ENCODE data around the gene SLC9A7. TPM values are rescaled to one million over a fixed set of nuclear protein-coding genes. Genes with fewer than 3 reads are reported as not detected.

Gene SLC9A7
- total RNA-seq, 2 donors from 2014 or later, result 19.2 to 23.0 TPM

GRCh38 chrX:46554942-46555341 is 204.0 kb downstream of the SLC9A7 start:
- peaks cover 9% of the 10 kb centered on the region for H3K27me3 Mint-ChIP-seq (ENCODE audit: low read depth)
- no peaks in the 10 kb centered on the region for H3K9me3 Mint-ChIP-seq
- H3K4me1 Mint-ChIP-seq (ENCODE audit: low read depth), result no peaks in the 10 kb centered on the region
- H3K36me3 Mint-ChIP-seq (ENCODE audit: insufficient read depth in 2 of 2), result no peaks in the 10 kb centered on the region
- no peak overlapping the region for H3K27ac Mint-ChIP-seq
- H3K4me3 Mint-ChIP-seq, result no peak overlapping the region
- no peak for ATAC-seq (replicated peaks in 1 of 2)
- DNase-seq, result no peak

GRCh38 chrX:46553935-46554334 is 205.0 kb downstream of the SLC9A7 start:
- no peak for DNase-seq
- Mint-ChIP-seq H3K4me1 (ENCODE audit: low read depth) (no peaks in the 10 kb centered on the region), H3K4me3 (no peak overlapping the region), H3K36me3 (ENCODE audit: insufficient read depth in 2 of 2) (peaks cover under 1 to 1% of the 10 kb centered on the region in 2 donors), H3K27ac (no peak overlapping the region), H3K27me3 (ENCODE audit: low read depth) (peaks cover 9% of the 10 kb centered on the region), H3K9me3 (peaks cover 0 to 2% of the 10 kb centered on the region in 2 donors)
- no peak for ATAC-seq (replicated peaks in 1 of 2)

- H3K27me3 Mint-ChIP-seq (ENCODE audit: low read depth), result no peaks in the 10 kb centered on the region
- ATAC-seq (replicated peaks in 1 of 2) (no peak), DNase-seq (no peak)
- H3K4me1 Mint-ChIP-seq (ENCODE audit: low read depth), result peaks cover 8% of the 10 kb centered on the region
- no peak overlapping the region for H3K27ac Mint-ChIP-seq
- no peak overlapping the region for H3K4me3 Mint-ChIP-seq
- H3K9me3 Mint-ChIP-seq, result peaks cover 0 to 3% of the 10 kb centered on the region in 2 donors
- H3K36me3 Mint-ChIP-seq (ENCODE audit: insufficient read depth in 2 of 2), result peaks cover 2% of the 10 kb centered on the region in 2 donors
Observed at GRCh38 chrX:46551494-46552128, 207.3 kb downstream of the SLC9A7 start.

GRCh38 chrX:46549914-46550313 is 209.0 kb downstream of the SLC9A7 start:
- no peak overlapping the region for H3K4me3 Mint-ChIP-seq
- DNase-seq, result no peak
- ATAC-seq (replicated peaks in 1 of 2), result no peak
- no peak overlapping the region for H3K27ac Mint-ChIP-seq
- peaks cover 13% of the 10 kb centered on the region for H3K4me1 Mint-ChIP-seq (ENCODE audit: low read depth)
- no peaks in the 10 kb centered on the region for H3K27me3 Mint-ChIP-seq (ENCODE audit: low read depth)
- peaks cover 0 to 3% of the 10 kb centered on the region in 2 donors for H3K9me3 Mint-ChIP-seq
- H3K36me3 Mint-ChIP-seq (ENCODE audit: insufficient read depth in 2 of 2), result peaks cover 2% of the 10 kb centered on the region in 2 donors

Other genes starting within 250 kb of the SLC9A7 start
- 1 to 10 TPM; 3.7 to 4.3 TPM for gene ZNF674, start 213.7 kb downstream of the SLC9A7 start, total RNA-seq
- gene CHST7, start 185.4 kb downstream of the SLC9A7 start, total RNA-seq, result 1 to 10 TPM; 3.5 to 6.7 TPM
- 1 to 10 TPM; 4.9 to 5.4 TPM for gene RP2, start 77.9 kb upstream of the SLC9A7 start, total RNA-seq
- 1 to 10 TPM; 2.4 to 3.8 TPM for gene JADE3, start 153.3 kb upstream of the SLC9A7 start, total RNA-seq